H9 (cell line): Measurements from ENCODE around the gene THAP11. TPM values are rescaled to one million over a fixed set of nuclear protein-coding genes. Genes with fewer than 3 reads are reported as not detected.

ENCODE experiments used
- DNase-seq: peaks from one replicate; pipeline ENCODE4 v3.0.0-alpha.2; 2017
- H2AFZ ChIP-seq: one replicate; pipeline ENCODE4 v1.6.1; 2013; ENCODE audit warnings: mild to moderate bottlenecking, low read length, control low read depth, moderate library complexity
- H2AK5ac ChIP-seq: 2 replicates; pipeline ENCODE4 v1.6.1; 2013; ENCODE audit warnings: low read length, control low read depth, mixed read lengths; ENCODE audit not compliant: insufficient read length
- H2BK120ac ChIP-seq: one replicate; pipeline ENCODE4 v1.6.1; 2013; ENCODE audit warnings: low read depth, mild to moderate bottlenecking, low read length, control low read depth, inconsistent platforms; ENCODE audit not compliant: poor library complexity, severe bottlenecking
- H2BK12ac ChIP-seq: 2 replicates; pipeline ENCODE4 v1.6.1; 2013; ENCODE audit warnings: low read length, control low read depth, mixed read lengths, low read depth; ENCODE audit not compliant: insufficient read length
- H2BK15ac ChIP-seq: 2 replicates; pipeline ENCODE4 v1.6.1; 2013; ENCODE audit warnings: low read depth, low read length, control low read depth
- H2BK20ac ChIP-seq: one replicate; pipeline ENCODE4 v1.6.1; 2013; ENCODE audit warnings: low read depth, mild to moderate bottlenecking, low read length, control low read depth, inconsistent platforms; ENCODE audit not compliant: poor library complexity, severe bottlenecking
- H2BK5ac ChIP-seq: 2 replicates; pipeline ENCODE4 v1.6.1; 2013; ENCODE audit warnings: low read length, control low read depth, mixed read lengths; ENCODE audit not compliant: insufficient read length
- H3K14ac ChIP-seq: 2 replicates; pipeline ENCODE4 v1.6.1; 2013; ENCODE audit warnings: low read length, control low read depth; ENCODE audit not compliant: insufficient read depth
- H3K18ac ChIP-seq: 2 replicates; pipeline ENCODE4 v1.6.1; 2013; ENCODE audit warnings: low read depth, mild to moderate bottlenecking, mixed read lengths, low read length, control low read depth; ENCODE audit not compliant: insufficient read length
- H3K23ac ChIP-seq: 2 replicates; pipeline ENCODE4 v1.6.1; 2013; ENCODE audit warnings: low read length, control low read depth, mixed read lengths, low read depth; ENCODE audit not compliant: insufficient read length
- H3K23me2 ChIP-seq: 2 replicates; pipeline ENCODE4 v1.6.1; 2013; ENCODE audit warnings: low read depth, mild to moderate bottlenecking, mixed read lengths, low read length, control low read depth; ENCODE audit not compliant: insufficient read length, poor library complexity, severe bottlenecking
- H3K27ac ChIP-seq: 2 replicates; pipeline ENCODE4 v1.5.1; 2013; ENCODE audit warnings: low read length, control low read depth, mixed read lengths, low read depth; ENCODE audit not compliant: insufficient read length
- H3K27me3 ChIP-seq: 2 replicates; pipeline ENCODE4 v1.6.1; 2013; ENCODE audit warnings: low read length, control low read depth, inconsistent platforms; ENCODE audit not compliant: insufficient read depth
- H3K4ac ChIP-seq: 2 replicates; pipeline ENCODE4 v1.6.1; 2013; ENCODE audit warnings: low read depth, mild to moderate bottlenecking, control low read depth, inconsistent platforms, low read length, moderate library complexity
- H3K4me1 ChIP-seq: 2 replicates; pipeline ENCODE4 v1.6.1; 2013; ENCODE audit warnings: low read length, control low read depth, inconsistent platforms; ENCODE audit not compliant: insufficient read depth
- H3K4me2 ChIP-seq: 2 replicates; pipeline ENCODE4 v1.6.1; 2013; ENCODE audit warnings: low read length, control low read depth, mixed read lengths; ENCODE audit not compliant: insufficient read length, insufficient read depth
- H3K56ac ChIP-seq: 2 replicates; pipeline ENCODE4 v1.6.1; 2013; ENCODE audit warnings: low read depth, mild to moderate bottlenecking, mixed read lengths, low read length, control low read depth; ENCODE audit not compliant: insufficient read length
- H3K79me1 ChIP-seq: 2 replicates; pipeline ENCODE4 v1.6.1; 2013; ENCODE audit warnings: low read depth, mild to moderate bottlenecking, moderate library complexity, low read length, control low read depth, inconsistent platforms; ENCODE audit not compliant: insufficient read depth, poor library complexity, severe bottlenecking
- H3K79me2 ChIP-seq: 2 replicates; pipeline ENCODE4 v1.6.1; 2013; ENCODE audit warnings: low read length, control low read depth, inconsistent platforms; ENCODE audit not compliant: insufficient read depth
- H3K9ac ChIP-seq: 2 replicates; pipeline ENCODE4 v1.6.1; 2013; ENCODE audit warnings: low read length, control low read depth, mixed read lengths; ENCODE audit not compliant: insufficient read length; ENCODE audit errors: extremely low read depth
- H3K9me3 ChIP-seq: one replicate; pipeline ENCODE4 v1.6.1; 2013; ENCODE audit warnings: low read depth, low read length, inconsistent platforms; ENCODE audit not compliant: control insufficient read depth
- H3T11ph ChIP-seq: one replicate; pipeline ENCODE4 v1.6.1; 2013; ENCODE audit warnings: mild to moderate bottlenecking, low read length, control low read depth, inconsistent platforms
- H4K20me1 ChIP-seq: one replicate; pipeline ENCODE4 v1.6.1; 2013; ENCODE audit not compliant: control insufficient read depth, insufficient read length, insufficient read depth
- H4K5ac ChIP-seq: 2 replicates; pipeline ENCODE4 v1.6.1; 2013; ENCODE audit warnings: low read depth, mild to moderate bottlenecking, mixed read lengths, low read length, control low read depth; ENCODE audit not compliant: insufficient read length
- H4K8ac ChIP-seq: replicated peaks from 2 replicates; pipeline ENCODE4 v1.6.1; 2013; ENCODE audit warnings: low read length, control low read depth, mixed read lengths, low read depth; ENCODE audit not compliant: insufficient read length
- H4K91ac ChIP-seq: 2 replicates; pipeline ENCODE4 v1.6.1; 2013; ENCODE audit warnings: low read depth, mild to moderate bottlenecking, moderate library complexity, mixed read lengths, low read length, control low read depth; ENCODE audit not compliant: insufficient read length
- H3K27ac Mint-ChIP-seq, 3 experiments: 2 replicates in 2 of 3; 3 replicates in 1 of 3; pipeline ENCODE4 v1.8.0; 2020 to 2021; ENCODE audit warnings: mixed read lengths in 3 of 3, mild to moderate bottlenecking in 1 of 3, moderate library complexity in 1 of 3
- H3K27me3 Mint-ChIP-seq: 2 replicates; pipeline ENCODE4 v1.8.0; 2021; ENCODE audit warnings: low read depth, mild to moderate bottlenecking, moderate library complexity, mixed read lengths
- H3K36me3 Mint-ChIP-seq, 3 experiments: 2 replicates in 2 of 3; 3 replicates in 1 of 3; pipeline ENCODE4 v1.8.0; 2020 to 2021; ENCODE audit warnings: low read depth in 3 of 3, mixed read lengths in 3 of 3; ENCODE audit not compliant: insufficient read depth in 1 of 3
- H3K4me1 Mint-ChIP-seq, 2 experiments: 2 replicates each; pipeline ENCODE4 v1.8.0; 2020; ENCODE audit warnings: mixed read lengths in 2 of 2
- H3K4me3 Mint-ChIP-seq, 2 experiments: 2 replicates in 1 of 2; 3 replicates in 1 of 2; pipeline ENCODE4 v1.8.0; 2020 to 2021; ENCODE audit warnings: mild to moderate bottlenecking in 2 of 2, mixed read lengths in 2 of 2, moderate library complexity in 1 of 2
- H3K9me3 Mint-ChIP-seq, 2 experiments: 2 replicates in 1 of 2; 3 replicates in 1 of 2; pipeline ENCODE4 v1.8.0; 2020; ENCODE audit warnings: mild to moderate bottlenecking in 2 of 2, mixed read lengths in 2 of 2, moderate library complexity in 1 of 2
- CTCF ChIP-seq: fragments of 200-600 bp; sonication (generic); conservative IDR thresholded peaks from 3 replicates; pipeline ENCODE4 v1.8.0; 2021; ENCODE audit warnings: antibody characterized with exemption, mild to moderate bottlenecking
- WGBS: extraction: QIAGEN DNeasy Blood & Tissue Kit; methylation state at CpG from one replicate; pipeline ENCODE4 v1.1.7; 2013; ENCODE audit warnings: missing lambda C conversion rate, low lambda C conversion rate, mixed read lengths; ENCODE audit not compliant: insufficient read length; ENCODE audit errors: extremely low coverage; 5-methylcytosine and 5-hydroxymethylcytosine counted together
- total RNA-seq: library from RNA; stranded (reverse); gene quantifications from 2 replicates; pipeline ENCODE4 v1.2.1, GENCODE V29; 2021

Gene THAP11
- total RNA-seq, 1 experiment from 2014 or later, result 48.9 TPM

GRCh38 chr16:67874372-67874771, 32.3 kb downstream of the THAP11 start:
- no peak overlapping the region for H3K27ac ChIP-seq
- no CpG with 5 or more reads among the region's 3 CpGs for WGBS
- H2BK20ac ChIP-seq, result no peak overlapping the region
- no peak overlapping the region for H2BK120ac ChIP-seq
- Mint-ChIP-seq H3K4me3 (peak overlapping the region; percentile 91 to 96), H3K27ac (peak overlapping the region in 1 of 3 experiments; percentile 84; a peak in 2 of 7 replicates), H3K9me3 (no peaks in the 10 kb centered on the region), H3K27me3 (no peaks in the 10 kb centered on the region), H3K4me1 (peaks cover 11 to 13% of the 10 kb centered on the region in 2 experiments), H3K36me3 (peaks cover 18 to 65% (median 47%) of the 10 kb centered on the region in 3 experiments; a peak in 6 of 7 replicates)
- no peak overlapping the region for H2AFZ ChIP-seq
- H3K4me1 ChIP-seq, result no peaks in the 10 kb centered on the region; the same call in 1 of the 2 replicates
- no peak overlapping the region for H3K4ac ChIP-seq
- H3K18ac ChIP-seq, result no peak overlapping the region
- no peak overlapping the region for H2BK5ac ChIP-seq
- H2BK12ac ChIP-seq, result no peak overlapping the region
- H3K23me2 ChIP-seq, result peaks cover 13% of the 10 kb centered on the region
- H3K23ac ChIP-seq, result no peak overlapping the region
- H3K9ac ChIP-seq, result no peak overlapping the region
- no peak overlapping the region for H4K91ac ChIP-seq
- H3K14ac ChIP-seq, result no peak overlapping the region
- DNase-seq, result no peak
- no peaks in the 10 kb centered on the region for H4K20me1 ChIP-seq
- H3T11ph ChIP-seq, result no peak overlapping the region
- H3K79me2 ChIP-seq, result peaks cover 2% of the 10 kb centered on the region; the same call in 1 of the 2 replicates
- H3K79me1 ChIP-seq, result no peaks in the 10 kb centered on the region
- H4K5ac ChIP-seq, result no peak overlapping the region
- H3K9me3 ChIP-seq, result no peaks in the 10 kb centered on the region
- H3K4me2 ChIP-seq, result no peak overlapping the region
- no peak overlapping the region for H3K56ac ChIP-seq
- H3K27me3 ChIP-seq, result no peaks in the 10 kb centered on the region
- no peak overlapping the region for H4K8ac ChIP-seq
- no peak overlapping the region for H2BK15ac ChIP-seq
- TF ChIP-seq CTCF, result no peak
- H2AK5ac ChIP-seq, result no peak overlapping the region
